K562 (cell line): Measurements from ENCODE around the gene TRIM69. TPM values are rescaled to one million over a fixed set of nuclear protein-coding genes. Genes with fewer than 3 reads are reported as not detected.

ENCODE experiments used
- ATAC-seq: fragments of 200-7000 bp; cut with Tn5 transposase; 3 replicates; pipeline ENCODE4 v1.9.1; 2020; ENCODE audit warnings: moderate library complexity
- BruUV-seq: library from RNA; stranded (reverse); fragments of 400-500 nt; replicated peaks from 2 replicates; lab custom pipeline; 2021; lab: Mats Ljungman, UMichigan
- CTCF ChIA-PET: fragments of 300-600 bp; formaldehyde crosslinking; extraction: SDS; loops from one replicate; lab custom pipeline; 2021; ENCODE audit warnings: low intra/inter-chr PET ratio; lab: Yijun Ruan, JAX
- POLR2A ChIA-PET: fragments of 300-600, 350-650 bp; sonication (Branson Sonifier 250); formaldehyde crosslinking; extraction: SDS; loops from one replicate; lab custom pipeline; 2021; ENCODE audit warnings: antibody characterized with exemption, inconsistent platforms; lab: Yijun Ruan, JAX
- DNase-seq, 4 experiments: peaks; one replicate each; pipeline versions ENCODE4 v3.0.0 to v3.0.0-alpha.2; 2011 to 2018; ENCODE audit warnings: low spot score in 3 of 4, mixed read lengths in 3 of 4; ENCODE audit errors: extremely low read depth in 1 of 4
- FAIRE-seq: peaks from 2 replicates; lab custom pipeline; 2011; peaks lifted over from hg19 to GRCh38; lab: Jason Lieb, UNC
- H2AFZ ChIP-seq: 2 replicates; pipeline ENCODE4 v1.6.0; 2011; ENCODE audit warnings: low read depth, low read length, control low read depth, inconsistent platforms
- H3K27ac ChIP-seq: fragments of 200-600 bp; 3 replicates; pipeline ENCODE4 v1.8.0; 2011; ENCODE audit warnings: low read depth, mild to moderate bottlenecking, control low read depth, inconsistent platforms, low read length, moderate library complexity, mixed read lengths; ENCODE audit errors: extremely low read depth
- H3K27me3 ChIP-seq, 2 experiments: fragments of 300-600 bp in 1 of 2; 2 replicates in 1 of 2; 3 replicates in 1 of 2; pipeline versions ENCODE4 v1.6.0 to v1.8.0; 2011; ENCODE audit warnings: inconsistent platforms in 2 of 2, low read length in 2 of 2, mild to moderate bottlenecking in 1 of 2, mixed read lengths in 1 of 2, moderate library complexity in 1 of 2; ENCODE audit not compliant: control insufficient read depth in 2 of 2, insufficient read depth in 2 of 2
- H3K36me3 ChIP-seq: fragments of 300-600 bp; 3 replicates; pipeline ENCODE4 v1.8.0; 2011; ENCODE audit warnings: mild to moderate bottlenecking, low read length, inconsistent platforms; ENCODE audit not compliant: control insufficient read depth, insufficient read depth
- H3K4me1 ChIP-seq, 2 experiments: fragments of 200-600 bp in 1 of 2; replicated peaks in 1 of 2; 2 replicates in 1 of 2; 3 replicates in 1 of 2; pipeline versions ENCODE4 v1.5.1 to v1.8.0; 2011; ENCODE audit warnings: inconsistent platforms in 2 of 2, low read length in 2 of 2, mild to moderate bottlenecking in 1 of 2, mixed read lengths in 1 of 2, moderate library complexity in 1 of 2; ENCODE audit not compliant: control insufficient read depth in 2 of 2, insufficient read depth in 2 of 2
- H3K4me2 ChIP-seq: 2 replicates; pipeline ENCODE4 v1.6.1; 2011; ENCODE audit warnings: low read length, control low read depth, inconsistent platforms, mixed read lengths; ENCODE audit not compliant: insufficient read depth
- H3K4me3 ChIP-seq: fragments of 200-600 bp; sonication (generic), shearing (Covaris generic); 2 replicates; pipeline ENCODE4 v1.5.1; 2016; ENCODE audit warnings: control low read depth, inconsistent platforms
- H3K79me2 ChIP-seq: fragments of 200-600 bp; 3 replicates; pipeline ENCODE4 v1.8.0; 2011; ENCODE audit warnings: low read length, inconsistent platforms; ENCODE audit not compliant: control insufficient read depth, insufficient read depth
- H3K9ac ChIP-seq, 2 experiments: 2 replicates each; pipeline versions ENCODE4 v1.6.0 to v1.6.1; 2011; ENCODE audit warnings: low read depth in 2 of 2, low read length in 2 of 2, control low read depth in 1 of 2, inconsistent platforms in 1 of 2, mild to moderate bottlenecking in 1 of 2, mixed read lengths in 1 of 2; ENCODE audit not compliant: insufficient read depth in 1 of 2
- H3K9me1 ChIP-seq: one replicate; pipeline ENCODE4 v1.6.0; 2011; ENCODE audit warnings: inconsistent platforms, mild to moderate bottlenecking, low read length, moderate library complexity; ENCODE audit not compliant: control insufficient read depth, insufficient read depth
- H3K9me3 ChIP-seq: replicated peaks from 2 replicates; pipeline ENCODE4 v1.5.1; 2011; ENCODE audit warnings: low read depth, low read length, inconsistent platforms; ENCODE audit not compliant: control insufficient read depth, insufficient read depth
- H4K20me1 ChIP-seq: replicated peaks from 2 replicates; pipeline ENCODE4 v1.6.1; 2011; ENCODE audit warnings: low read length, inconsistent platforms, mixed read lengths; ENCODE audit not compliant: control insufficient read depth, insufficient read depth
- DMBX1 ChIP-seq: fragments of 250-450 bp; sonication (Bioruptor Pico); IDR thresholded peaks from 2 replicates; pipeline ENCODE4 v1.8.0; 2022; ENCODE audit warnings: inconsistent platforms, mild to moderate bottlenecking, moderate library complexity, borderline replicate concordance
- EGR1 ChIP-seq: fragments of 450-650 bp; conservative IDR thresholded peaks from 2 replicates; pipeline ENCODE4 v1.6.1; 2017; ENCODE audit warnings: mild to moderate bottlenecking
- FOSL1 ChIP-seq: fragments of 200-800 bp; sonication (Bioruptor generic); conservative IDR thresholded peaks from 2 replicates; pipeline ENCODE4 v1.6.1; 2016; ENCODE audit warnings: missing genetic modification characterization, missing compliant biosample characterization
- MTA2 ChIP-seq: fragments of 450-650 bp; IDR thresholded peaks from 2 replicates; pipeline ENCODE4 v1.6.1; 2016; ENCODE audit warnings: low read depth
- NR2C1 ChIP-seq, 2 experiments: fragments of 450-650 bp; IDR thresholded peaks; 2 replicates each; pipeline ENCODE4 v1.6.1; 2017; ENCODE audit warnings: mild to moderate bottlenecking in 2 of 2, antibody characterized with exemption in 1 of 2, inconsistent platforms in 1 of 2, missing compliant biosample characterization in 1 of 2, missing genetic modification characterization in 1 of 2
- NRF1 ChIP-seq, 2 experiments: fragments of 450-650 bp; IDR thresholded peaks in 1 of 2; conservative IDR thresholded peaks in 1 of 2; 2 replicates each; pipeline ENCODE4 v1.6.1; 2014; ENCODE audit warnings: mild to moderate bottlenecking in 2 of 2
- SMAD3 ChIP-seq: fragments of 450-650 bp; formaldehyde crosslinking; conservative IDR thresholded peaks from 2 replicates; pipeline ENCODE4 v1.4.0; 2020; ENCODE audit warnings: mild to moderate bottlenecking
- SMARCA4 ChIP-seq: fragments of 450-650 bp; IDR thresholded peaks from 2 replicates; pipeline ENCODE4 v1.6.1; 2016
- TEAD4 ChIP-seq, 2 experiments: sonication (generic) in 1 of 2; formaldehyde crosslinking in 1 of 2; IDR thresholded peaks; 2 replicates each; pipeline versions ENCODE4 v1.6.1 to v1.8.0; 2012 to 2022; ENCODE audit warnings: borderline replicate concordance in 1 of 2, inconsistent platforms in 1 of 2, low read length in 1 of 2, mild to moderate bottlenecking in 1 of 2, missing genetic modification reagents in 1 of 2
- ZNF253 ChIP-seq: fragments of 250-450 bp; sonication (Bioruptor Pico); conservative IDR thresholded peaks from 2 replicates; pipeline ENCODE4 v1.6.1; 2021; ENCODE audit warnings: mild to moderate bottlenecking
- WGBS: fragments of 100-300 bp; shearing (Covaris generic); methylation state at CpG from one replicate; pipeline ENCODE4 v1.1.6; 2016; ENCODE audit warnings: low coverage, mixed read lengths; ENCODE audit not compliant: insufficient coverage; ENCODE audit errors: missing lambda C conversion rate; 5-methylcytosine and 5-hydroxymethylcytosine counted together
- in situ Hi-C: fragments of 300-500 bp; cut with MboI; formaldehyde crosslinking; loops from 4 replicates; pipeline ENCODE4 v1.15.0; 2018; ENCODE audit warnings: inconsistent platforms, mixed read lengths
- intact Hi-C: fragments of 100-400 bp; cut with micrococcal nuclease; formaldehyde crosslinking; loops from 2 replicates; pipeline ENCODE4 v1.14.2; 2022
- polyA plus RNA-seq, 8 experiments: library from polyadenylated mRNA; depleted of rRNA in 4 of 8; stranded (reverse) in 5 of 8; unstranded in 3 of 8; fragments of >200 nt; fragmentation: Nextera tagmentation in 2 of 8; fragmentation: Illumina TruSeq in 1 of 8; extraction: Ambion mirVana in 2 of 8; extraction: Trizol in 1 of 8; gene quantifications; 2 replicates each; pipeline versions ENCODE4 v1.2.1 to v1.2.3, GENCODE V29; 2011 to 2014; ENCODE audit warnings: inconsistent platforms in 1 of 8, missing spikeins in 1 of 8
- total RNA-seq, 7 experiments: library from RNA; depleted of rRNA in 6 of 7; stranded (reverse); fragments of >200 nt in 6 of 7; fragmentation: Illumina TruSeq in 2 of 7; extraction: Trizol in 2 of 7; gene quantifications; 2 replicates each; pipeline versions ENCODE4 v1.2.1 to v1.2.3, GENCODE V29; 2011 to 2021; ENCODE audit warnings: low replicate concordance in 1 of 7
- TF ChIP-seq, protein P1 (sequence below), 3 experiments: IDR thresholded peaks in 2 of 3; conservative IDR thresholded peaks in 1 of 3; 2 replicates each; pipeline ENCODE4 v1.5.1; 2011 to 2012; ENCODE audit warnings: low read length in 3 of 3, mild to moderate bottlenecking in 3 of 3, control low read depth in 2 of 3, improper control_type of control experiment in 1 of 3, inconsistent platforms in 1 of 3, low read depth in 1 of 3, mixed read lengths in 1 of 3, moderate library complexity in 1 of 3; ENCODE audit not compliant: insufficient read depth in 2 of 3
- TF ChIP-seq, protein P2 (sequence below): fragments of 150-350 bp; IDR thresholded peaks from 2 replicates; pipeline ENCODE4 v1.6.1; 2014; ENCODE audit warnings: low read depth, mild to moderate bottlenecking, low read length, borderline replicate concordance
- TF ChIP-seq, protein P3 (sequence below): fragments of 450-650 bp; IDR thresholded peaks from 2 replicates; pipeline ENCODE4 v1.6.1; 2016; ENCODE audit warnings: antibody characterized with exemption

The TRIM69 gene
- total and polyA plus RNA-seq, 9 of the 15 experiments (the other 6 are each of a cell fraction or from before 2014, with no cell fraction given): 1.0 to 4.3 (median 2.3) TPM

DNA sequence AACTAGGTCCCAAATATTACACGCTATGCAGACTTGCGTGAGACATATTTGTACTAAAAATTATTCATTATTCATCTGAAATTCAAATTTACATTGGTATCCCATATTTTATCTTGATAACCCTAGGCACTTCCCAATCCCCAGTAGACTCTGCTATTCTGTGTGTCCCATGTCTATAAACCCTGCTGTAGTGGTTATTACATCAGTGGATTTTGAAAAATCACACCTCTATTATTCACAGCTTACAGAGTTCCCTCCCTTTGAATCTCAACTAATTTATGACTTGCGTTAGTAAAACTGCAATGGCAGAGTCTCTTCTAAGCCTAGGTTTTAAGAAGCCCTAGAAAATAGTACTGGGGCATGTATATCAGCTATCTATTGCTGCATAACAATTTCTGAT is 54.3 kb downstream of the TRIM69 start (continued):
- TF ChIP-seq, protein P1, sequence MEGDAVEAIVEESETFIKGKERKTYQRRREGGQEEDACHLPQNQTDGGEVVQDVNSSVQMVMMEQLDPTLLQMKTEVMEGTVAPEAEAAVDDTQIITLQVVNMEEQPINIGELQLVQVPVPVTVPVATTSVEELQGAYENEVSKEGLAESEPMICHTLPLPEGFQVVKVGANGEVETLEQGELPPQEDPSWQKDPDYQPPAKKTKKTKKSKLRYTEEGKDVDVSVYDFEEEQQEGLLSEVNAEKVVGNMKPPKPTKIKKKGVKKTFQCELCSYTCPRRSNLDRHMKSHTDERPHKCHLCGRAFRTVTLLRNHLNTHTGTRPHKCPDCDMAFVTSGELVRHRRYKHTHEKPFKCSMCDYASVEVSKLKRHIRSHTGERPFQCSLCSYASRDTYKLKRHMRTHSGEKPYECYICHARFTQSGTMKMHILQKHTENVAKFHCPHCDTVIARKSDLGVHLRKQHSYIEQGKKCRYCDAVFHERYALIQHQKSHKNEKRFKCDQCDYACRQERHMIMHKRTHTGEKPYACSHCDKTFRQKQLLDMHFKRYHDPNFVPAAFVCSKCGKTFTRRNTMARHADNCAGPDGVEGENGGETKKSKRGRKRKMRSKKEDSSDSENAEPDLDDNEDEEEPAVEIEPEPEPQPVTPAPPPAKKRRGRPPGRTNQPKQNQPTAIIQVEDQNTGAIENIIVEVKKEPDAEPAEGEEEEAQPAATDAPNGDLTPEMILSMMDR (IDR thresholded peaks at IDR 0.05 in 2 of 3, conservative IDR thresholded peaks at IDR 0.05 in 1 of 3; ENCODE audit: insufficient read depth in 2 of 3, low read depth in 1 of 3, low read length in 3 of 3): no peak
- no peak for TF ChIP-seq ZNF253
- TF ChIP-seq, protein P2, sequence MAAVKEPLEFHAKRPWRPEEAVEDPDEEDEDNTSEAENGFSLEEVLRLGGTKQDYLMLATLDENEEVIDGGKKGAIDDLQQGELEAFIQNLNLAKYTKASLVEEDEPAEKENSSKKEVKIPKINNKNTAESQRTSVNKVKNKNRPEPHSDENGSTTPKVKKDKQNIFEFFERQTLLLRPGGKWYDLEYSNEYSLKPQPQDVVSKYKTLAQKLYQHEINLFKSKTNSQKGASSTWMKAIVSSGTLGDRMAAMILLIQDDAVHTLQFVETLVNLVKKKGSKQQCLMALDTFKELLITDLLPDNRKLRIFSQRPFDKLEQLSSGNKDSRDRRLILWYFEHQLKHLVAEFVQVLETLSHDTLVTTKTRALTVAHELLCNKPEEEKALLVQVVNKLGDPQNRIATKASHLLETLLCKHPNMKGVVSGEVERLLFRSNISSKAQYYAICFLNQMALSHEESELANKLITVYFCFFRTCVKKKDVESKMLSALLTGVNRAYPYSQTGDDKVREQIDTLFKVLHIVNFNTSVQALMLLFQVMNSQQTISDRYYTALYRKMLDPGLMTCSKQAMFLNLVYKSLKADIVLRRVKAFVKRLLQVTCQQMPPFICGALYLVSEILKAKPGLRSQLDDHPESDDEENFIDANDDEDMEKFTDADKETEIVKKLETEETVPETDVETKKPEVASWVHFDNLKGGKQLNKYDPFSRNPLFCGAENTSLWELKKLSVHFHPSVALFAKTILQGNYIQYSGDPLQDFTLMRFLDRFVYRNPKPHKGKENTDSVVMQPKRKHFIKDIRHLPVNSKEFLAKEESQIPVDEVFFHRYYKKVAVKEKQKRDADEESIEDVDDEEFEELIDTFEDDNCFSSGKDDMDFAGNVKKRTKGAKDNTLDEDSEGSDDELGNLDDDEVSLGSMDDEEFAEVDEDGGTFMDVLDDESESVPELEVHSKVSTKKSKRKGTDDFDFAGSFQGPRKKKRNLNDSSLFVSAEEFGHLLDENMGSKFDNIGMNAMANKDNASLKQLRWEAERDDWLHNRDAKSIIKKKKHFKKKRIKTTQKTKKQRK: no peak
- TF ChIP-seq, all 486 proteins: peak for 0

DNA sequence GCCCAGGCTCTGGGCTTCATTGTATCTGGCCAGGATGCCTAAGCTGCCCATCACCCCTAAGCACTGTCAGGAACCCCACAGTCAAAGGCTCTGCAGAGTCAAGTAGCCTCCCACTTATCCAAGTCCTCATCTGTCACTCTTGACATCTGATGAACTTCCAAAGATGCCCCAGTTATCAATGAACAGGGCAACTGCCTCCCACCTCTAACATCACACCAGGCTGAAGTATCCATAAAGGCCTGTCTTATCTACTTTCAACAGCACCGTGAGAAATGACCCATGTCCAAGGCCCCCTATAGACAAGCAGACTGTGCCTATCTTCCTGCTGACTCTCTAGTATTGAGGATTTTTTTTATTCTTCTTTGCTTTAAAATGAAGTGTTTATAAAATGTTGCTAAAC is 56.4 kb downstream of the TRIM69 start:
- peak; percentile 37 to 78 (median 47) for DNase-seq
- peak; percentile 92 for FAIRE-seq
- no peak overlapping the region for H3K4me3 ChIP-seq
- 0 out of 3 replicates have a peak overlapping the region, but pooled peaks have one; percentile 17 for H3K27ac ChIP-seq
- H3K9me1 ChIP-seq: no peaks in the 10 kb centered on the region
- H2AFZ ChIP-seq: no peak overlapping the region
- no peaks in the 10 kb centered on the region for H3K9me3 ChIP-seq
- peaks cover 3 to 35% of the 10 kb centered on the region in 2 experiments; a peak in 4 of 5 replicates for H3K4me1 ChIP-seq
- peak; percentile 89 for ATAC-seq
- no peaks in the 10 kb centered on the region for H3K79me2 ChIP-seq
- WGBS: 0% methylated on average over 1 of the region's 1 CpG
- H3K27me3 ChIP-seq: no peaks in the 10 kb centered on the region
- peak overlapping the region; percentile 5; the same call in 1 of the 2 replicates for H3K4me2 ChIP-seq
- POLR2A ChIA-PET: interaction anchor here (0.5 to 0.6 kb wide), 2 partner anchors 80 to 97 kb away, joined by 3 read pairs; no protein-coding TSS in a partner anchor
- intact Hi-C loops: loop anchor here (10.0 kb wide), 1 partner anchor 52 kb away; no protein-coding TSS in a partner anchor
- no TSS peak for BruUV-seq
- in situ Hi-C loops: no loop called here
- CTCF ChIA-PET: no interaction called here
- no peak overlapping the region for H3K9ac ChIP-seq
- H4K20me1 ChIP-seq: no peaks in the 10 kb centered on the region
- H3K36me3 ChIP-seq: no peaks in the 10 kb centered on the region
- TF ChIP-seq DMBX1 (0 out of 2 replicates have a peak, but pooled peaks have one; percentile 43), NR2C1 (IDR thresholded peaks at IDR 0.05) (no peak), NR2C1 (tag; IDR thresholded peaks at IDR 0.05) (0 out of 2 replicates have a peak, but pooled peaks have one; percentile 13), EGR1 (peak; percentile 34), MTA2 (peak; percentile 74), SMARCA4 (peak; percentile 82; the same call in 1 of the 2 replicates), TEAD4 (IDR thresholded peaks at IDR 0.05; ENCODE audit: low read length) (peak; percentile 82), TEAD4 (CRISPR knock-in tag; IDR thresholded peaks at IDR 0.05; ENCODE audit: borderline replicate concordance) (no peak), NRF1 (conservative IDR thresholded peaks at IDR 0.05 in 1 of 2, IDR thresholded peaks at IDR 0.05 in 1 of 2) (no peak), FOSL1 (tag) (peak; percentile 30; the same call in 1 of the 2 replicates), SMAD3 (CRISPR knock-in tag) (no peak)
- TF ChIP-seq, protein P3, sequence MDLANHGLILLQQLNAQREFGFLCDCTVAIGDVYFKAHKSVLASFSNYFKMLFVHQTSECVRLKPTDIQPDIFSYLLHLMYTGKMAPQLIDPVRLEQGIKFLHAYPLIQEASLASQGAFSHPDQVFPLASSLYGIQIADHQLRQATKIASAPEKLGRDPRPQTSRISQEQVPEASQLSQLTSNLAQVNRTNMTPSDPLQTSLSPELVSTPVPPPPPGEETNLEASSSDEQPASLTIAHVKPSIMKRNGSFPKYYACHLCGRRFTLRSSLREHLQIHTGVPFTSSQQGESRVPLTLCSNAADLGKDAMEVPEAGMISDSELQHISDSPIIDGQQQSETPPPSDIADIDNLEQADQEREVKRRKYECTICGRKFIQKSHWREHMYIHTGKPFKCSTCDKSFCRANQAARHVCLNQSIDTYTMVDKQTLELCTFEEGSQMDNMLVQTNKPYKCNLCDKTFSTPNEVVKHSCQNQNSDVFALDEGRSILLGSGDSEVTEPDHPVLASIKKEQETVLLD: peak; percentile 53; the same call in 1 of the 2 replicates
